Testis (tissue), 2 donors: ENCODE measurements around the gene SPTLC3.

Source experiments
- CTCF ChIP-seq, 3 experiments: fragments of 450-650 bp in 2 of 3; fragments of 200-600 bp in 1 of 3; sonication (generic) in 1 of 3; IDR thresholded peaks; one replicate each; pipeline ENCODE4 v1.5.1; 2016 to 2019; ENCODE audit warnings: antibody characterized with exemption in 3 of 3, mild to moderate bottlenecking in 2 of 3, moderate library complexity in 1 of 3
- POLR2A ChIP-seq: fragments of 450-650 bp; IDR thresholded peaks from one replicate; pipeline ENCODE4 v1.6.1; 2017; ENCODE audit warnings: antibody characterized with exemption, mild to moderate bottlenecking, moderate library complexity

- TF ChIP-seq CTCF (IDR thresholded peaks at IDR 0.05) (no peak), POLR2A (no peak)
These were observed 26.7 kb upstream of the SPTLC3 start for GRCh38 chr20:12982098-12982497.
